Lower leg skin (tissue), 4 donors: ENCODE measurements around the gene NUDC. TPM values are rescaled to one million over a fixed set of nuclear protein-coding genes. Genes with fewer than 3 reads are reported as not detected.
A peak's percentile ranks its signal among the peaks of the same experiment; 100 is the strongest.

Experiments used
- DNase-seq, 2 donors: peaks; one replicate each; pipeline ENCODE4 v3.0.0-alpha.2; 2019; ENCODE audit warnings: low spot score in 2 of 2
- H3K4me3 ChIP-seq: fragments of 200-600 bp; sonication (generic); 2 replicates; pipeline ENCODE4 v1.5.1; 2017; ENCODE audit warnings: mild to moderate bottlenecking, low read depth; ENCODE audit not compliant: poor library complexity, severe bottlenecking
- CTCF ChIP-seq, 3 donors: fragments of 450-650 bp; IDR thresholded peaks; one replicate each; pipeline ENCODE4 v1.5.1; 2016; ENCODE audit warnings: antibody characterized with exemption in 3 of 3, mild to moderate bottlenecking in 3 of 3, moderate library complexity in 2 of 3
- POLR2A ChIP-seq, 2 donors: fragments of 450-650 bp; IDR thresholded peaks; one replicate each; pipeline ENCODE4 v1.6.1; 2016 to 2017; ENCODE audit warnings: antibody characterized with exemption in 2 of 2, mild to moderate bottlenecking in 1 of 2, moderate library complexity in 1 of 2
- WGBS, 2 donors: methylation state at CpG; one replicate each; pipeline ENCODE4 v1.1.5; 2018; 5-methylcytosine and 5-hydroxymethylcytosine counted together
- intact Hi-C: fragments of 100-400 bp; cut with DNase I; formaldehyde crosslinking; loops from one replicate; pipeline ENCODE4 v1.15.0; 2023; ENCODE audit warnings: low total_unique reads
- total RNA-seq, 4 donors: library from RNA; depleted of rRNA; stranded (reverse); fragments of >200 nt; gene quantifications; one replicate each; pipeline ENCODE4 v1.1.0, GENCODE V29; 2016

Gene NUDC
- total RNA-seq, 4 donors from 2014 or later, result 37.0 to 50.4 (median 39.7) TPM

DNA sequence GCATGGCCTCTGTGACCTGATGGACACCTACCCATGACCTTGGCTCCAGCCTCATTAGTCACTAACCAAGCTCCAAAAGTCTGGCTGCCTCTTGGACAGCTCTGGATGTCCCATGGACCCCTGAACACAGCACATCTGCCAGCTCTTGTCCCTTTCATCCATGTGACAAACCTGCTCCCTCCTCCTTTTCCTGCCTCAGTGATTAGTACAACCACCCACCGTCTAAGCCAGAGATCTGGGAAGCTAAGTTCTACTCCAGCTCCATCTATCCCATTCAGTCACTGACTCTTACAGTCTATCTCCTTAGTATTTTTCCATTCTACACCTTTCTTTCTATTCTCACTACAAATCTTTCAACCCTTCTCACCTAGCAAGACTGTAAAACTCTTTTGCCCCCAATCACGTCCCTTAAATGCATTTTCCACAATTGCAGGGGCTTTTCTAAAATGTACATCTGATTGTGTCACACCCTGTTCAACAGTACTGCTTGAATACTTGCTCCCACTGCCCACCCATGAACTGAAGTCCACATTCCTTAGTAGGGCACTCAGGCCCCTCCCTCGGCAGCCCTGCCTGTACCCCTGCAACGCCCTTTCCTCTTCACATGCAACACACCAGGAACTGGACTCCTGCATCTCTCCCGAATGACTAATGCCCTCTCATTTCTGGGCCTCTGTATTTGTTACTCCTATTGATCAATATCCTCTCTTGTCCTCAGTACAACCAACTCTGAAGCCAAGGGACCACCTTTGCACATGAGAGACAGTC, 38.7 kb upstream of the NUDC start:
- DNase-seq, result no peak
- intact Hi-C loops, result no loop called here
- no peak for TF ChIP-seq POLR2A (IDR thresholded peaks at IDR 0.05)
- TF ChIP-seq CTCF (IDR thresholded peaks at IDR 0.05), result no peak
- no peak overlapping the region for H3K4me3 ChIP-seq
- WGBS, 2 donors, result 90 to 91% methylated on average over 5 of the region's 5 CpGs

DNA sequence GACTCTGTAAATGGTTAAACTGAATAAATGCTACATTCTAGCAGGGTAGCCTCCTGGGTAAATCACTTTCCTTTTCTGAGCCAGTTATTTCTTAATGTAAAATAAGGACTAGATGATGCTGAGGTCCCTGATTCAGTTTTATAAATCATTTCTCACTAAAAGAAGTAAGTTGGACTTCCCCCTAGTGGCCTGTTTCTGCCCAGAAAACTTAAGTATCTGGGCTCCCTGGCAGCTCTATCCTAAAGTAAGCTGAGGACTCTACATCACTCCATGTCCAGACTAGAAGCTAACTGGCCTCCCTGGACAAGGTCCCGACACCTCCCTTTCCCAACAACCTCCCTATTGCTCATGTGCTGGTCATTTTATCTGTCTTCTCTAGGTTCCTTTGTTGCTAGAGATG, 34.4 kb upstream of the NUDC start:
- no peak for DNase-seq
- 70 to 84% methylated on average over 1 of the region's 1 CpG for WGBS, 2 donors
- TF ChIP-seq POLR2A (IDR thresholded peaks at IDR 0.05) (no peak), CTCF (IDR thresholded peaks at IDR 0.05) (no peak)
- intact Hi-C loops, result loop anchor here (5.0 kb wide), 1 partner anchor 90 kb away; no protein-coding TSS in a partner anchor
- H3K4me3 ChIP-seq, result no peak overlapping the region

GRCh38 chr1:26888231-26888630, 33.3 kb upstream of the NUDC start:
- no peak for DNase-seq
- WGBS, 2 donors, result 71 to 89% methylated on average over 1 of the region's 1 CpG
- intact Hi-C loops, result loop anchor here (5.0 kb wide), 1 partner anchor 91 kb away; no protein-coding TSS in a partner anchor
- no peak overlapping the region for H3K4me3 ChIP-seq
- TF ChIP-seq POLR2A (IDR thresholded peaks at IDR 0.05), result no peak
- TF ChIP-seq CTCF (IDR thresholded peaks at IDR 0.05), result no peak

- intact Hi-C loops, result loop anchor here (5.0 kb wide), 1 partner anchor 93 kb away; no protein-coding TSS in a partner anchor
- peak; percentile 73 to 94 for DNase-seq
- 1% methylated on average over 37 to 66 of the region's 89 CpGs for WGBS, 2 donors
- TF ChIP-seq POLR2A (IDR thresholded peaks at IDR 0.05) (no peak), CTCF (IDR thresholded peaks at IDR 0.05) (no peak)
- H3K4me3 ChIP-seq, result peak within 1 kb of the TSS; percentile 72
These were observed 31.7 kb upstream of the NUDC start, which contains the start of gene GPN2 for GRCh38 chr1:26889551-26890466. GPN2 (minus strand) TSS chr1:26890283; CDS start chr1:26890096, 187 bp downstream.

GRCh38 chr1:26890467-26890796, 31.1 kb upstream of the NUDC start:
- peak overlapping the region; percentile 72 for H3K4me3 ChIP-seq
- TF ChIP-seq CTCF (IDR thresholded peaks at IDR 0.05) (no peak), POLR2A (IDR thresholded peaks at IDR 0.05) (no peak)
- no peak for DNase-seq
- 2 to 3% methylated on average over 12 of the region's 12 CpGs for WGBS, 2 donors
- intact Hi-C loops, result no loop called here
